Large intestine (tissue), 12 donors: ENCODE results near the gene ABCB9. TPM values are rescaled to one million over a fixed set of nuclear protein-coding genes. Genes with fewer than 3 reads are reported as not detected.
"Not testable (repeated sequence)": the region's sequence is repeated elsewhere in the genome, so short reads cannot be mapped to it uniquely, and the experiment has no call there.

Experiments
- DNase-seq, 2 donors: peaks; one replicate each; pipeline versions ENCODE4 v3.0.0 to v3.0.0-alpha.2; 2013
- H3K27ac ChIP-seq: one replicate; pipeline ENCODE4 v1.5.1; 2013; ENCODE audit warnings: low read length
- H3K27me3 ChIP-seq: 2 replicates; pipeline ENCODE4 v1.6.1; 2013; ENCODE audit warnings: low read length; ENCODE audit not compliant: control insufficient read depth, insufficient read depth
- H3K36me3 ChIP-seq: 2 replicates; pipeline ENCODE4 v1.6.1; 2013; ENCODE audit warnings: low read length; ENCODE audit not compliant: control insufficient read depth, insufficient read depth
- H3K4me1 ChIP-seq: one replicate; pipeline ENCODE4 v1.6.1; 2013; ENCODE audit warnings: low read length; ENCODE audit not compliant: control insufficient read depth, insufficient read depth
- H3K4me3 ChIP-seq: one replicate; pipeline ENCODE4 v1.5.1; 2013; ENCODE audit warnings: low read length
- H3K9me3 ChIP-seq: one replicate; pipeline ENCODE4 v1.6.1; 2013; ENCODE audit warnings: mild to moderate bottlenecking, low read depth, low read length, moderate library complexity; ENCODE audit not compliant: control insufficient read depth
- WGBS: methylation state at CpG from one replicate; pipeline ENCODE4 v1.1.5; 2013; ENCODE audit warnings: low lambda C conversion rate; ENCODE audit not compliant: insufficient coverage; 5-methylcytosine and 5-hydroxymethylcytosine counted together
- long read RNA-seq, 11 donors: transcript quantifications; one replicate each; lab custom pipeline, GENCODE V29; 2026
- polyA plus RNA-seq: library from polyadenylated mRNA; unstranded; fragments of 120-200 nt; gene quantifications from one replicate; pipeline ENCODE4 v1.2.1, GENCODE V29; 2013

Gene ABCB9
- 5.2 TPM for polyA plus RNA-seq
- long read RNA-seq, donor 1: 0 reads
- long read RNA-seq, donor 2, partial matches to known transcripts: 454 of 646 reads
- long read RNA-seq, donor 2, other reads (novel, unspliced or antisense): 191 of 646 reads
- long read RNA-seq, donor 3: 0 reads
- long read RNA-seq, donor 4, partial matches to known transcripts: 25 of 31 reads
- long read RNA-seq, donor 4, other reads (novel, unspliced or antisense): 6 of 31 reads
- long read RNA-seq, donor 5, partial matches to known transcripts: 118 of 175 reads
- long read RNA-seq, donor 5, other reads (novel, unspliced or antisense): 57 of 175 reads
- long read RNA-seq, donor 6, partial matches to known transcripts: 96 of 110 reads
- long read RNA-seq, donor 6, other reads (novel, unspliced or antisense): 13 of 110 reads
- long read RNA-seq, donor 7, partial matches to known transcripts: 59 of 87 reads
- long read RNA-seq, donor 7, other reads (novel, unspliced or antisense): 28 of 87 reads
- long read RNA-seq, donor 8: 0 reads
- long read RNA-seq, donor 9, partial matches to known transcripts: 186 of 262 reads
- long read RNA-seq, donor 9, other reads (novel, unspliced or antisense): 76 of 262 reads
- long read RNA-seq, donor 10, partial matches to known transcripts: 235 of 375 reads
- long read RNA-seq, donor 10, other reads (novel, unspliced or antisense): 140 of 375 reads
- long read RNA-seq, donor 11, partial matches to known transcripts: 166 of 264 reads
- long read RNA-seq, donor 11, other reads (novel, unspliced or antisense): 97 of 264 reads

DNA sequence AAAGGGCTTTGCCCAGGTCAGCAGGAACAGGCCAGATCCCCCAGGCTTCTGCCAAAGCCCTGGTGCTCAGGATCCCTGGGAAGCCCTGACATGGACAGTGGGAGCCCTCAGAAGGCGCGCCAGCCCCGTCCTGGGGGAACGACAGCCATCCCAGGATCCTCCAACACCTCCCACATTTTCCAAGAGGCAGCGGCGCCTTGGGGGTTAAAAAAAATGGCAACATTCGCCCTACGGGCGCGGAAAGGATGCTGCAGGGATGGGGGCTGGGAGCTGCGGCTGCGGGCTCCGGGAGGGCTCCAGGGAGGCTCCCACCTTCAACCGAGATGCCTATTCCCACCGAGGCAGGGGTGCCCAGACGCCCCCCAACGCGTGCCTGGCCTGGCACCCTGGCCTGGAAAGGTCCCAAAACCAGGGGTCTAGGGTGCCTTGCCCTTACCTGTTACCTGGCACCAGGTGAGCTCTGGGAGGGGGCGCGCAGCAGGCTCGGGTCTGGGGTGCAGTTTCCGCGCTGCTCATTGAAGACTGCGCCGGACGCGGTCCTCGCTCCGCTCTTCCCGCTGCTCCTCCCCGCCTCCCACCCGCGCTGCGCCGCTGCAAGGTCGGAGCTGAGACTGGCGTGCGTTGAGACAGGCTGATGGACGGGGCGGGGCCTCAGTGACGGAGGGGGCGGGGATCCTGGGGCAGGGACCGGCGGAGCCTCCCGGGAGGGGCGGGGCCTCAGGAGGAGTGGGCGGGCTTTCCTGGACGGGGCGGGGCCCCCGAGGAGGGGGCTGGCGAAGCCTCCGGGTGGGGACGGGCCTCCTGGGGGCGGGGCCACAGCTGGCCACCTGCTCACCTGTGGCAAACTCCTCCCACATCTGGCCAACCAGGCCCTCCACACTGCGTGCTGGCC, at the start of gene ABCB9:
Gene ABCB9, minus strand, starts transcription at position 613 of the 892 bp plus-strand sequence. CDS start 6,228 bp downstream, outside the sequence.
- Histone ChIP-seq H3K4me3 (peak within 1 kb of the TSS; percentile 60), H3K36me3 (no peaks in the 10 kb centered on the region), H3K27me3 (no peaks in the 10 kb centered on the region), H3K9me3 (no peaks in the 10 kb centered on the region), H3K27ac (peak within 1 kb of the TSS; percentile 23), H3K4me1 (peaks cover 33% of the 10 kb centered on the region)
- DNase-seq: peak; percentile 90 to 92
- WGBS: no CpG with 5 or more reads among the region's 55 CpGs

DNA sequence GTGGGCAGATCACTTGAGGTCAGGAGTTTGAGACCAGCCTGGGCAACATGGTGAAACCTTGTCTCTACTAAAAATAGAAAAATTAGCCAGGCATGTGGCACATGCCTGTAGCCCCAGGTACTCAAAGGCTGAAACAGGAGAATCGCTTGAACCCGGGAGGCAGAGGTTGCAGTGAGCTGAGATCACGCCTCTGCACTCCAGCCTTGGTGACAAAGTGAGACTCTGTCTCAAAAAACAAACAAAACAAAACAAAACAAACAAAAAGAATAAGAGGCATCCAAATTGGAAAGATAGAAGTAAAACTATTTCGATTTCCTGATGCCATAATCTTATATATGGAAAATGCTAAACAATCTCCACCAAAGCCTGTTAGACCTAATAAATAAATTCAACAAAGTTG, 48.2 kb upstream of the ABCB9 start:
- 90% methylated on average over 2 of the region's 4 CpGs for WGBS
- H3K36me3 ChIP-seq: peaks cover 12% of the 10 kb centered on the region
- DNase-seq, H3K27me3 ChIP-seq, H3K27ac ChIP-seq, H3K9me3 ChIP-seq, H3K4me3 ChIP-seq: not testable (repeated sequence)
- H3K4me1 ChIP-seq: peaks cover 13% of the 10 kb centered on the region

DNA sequence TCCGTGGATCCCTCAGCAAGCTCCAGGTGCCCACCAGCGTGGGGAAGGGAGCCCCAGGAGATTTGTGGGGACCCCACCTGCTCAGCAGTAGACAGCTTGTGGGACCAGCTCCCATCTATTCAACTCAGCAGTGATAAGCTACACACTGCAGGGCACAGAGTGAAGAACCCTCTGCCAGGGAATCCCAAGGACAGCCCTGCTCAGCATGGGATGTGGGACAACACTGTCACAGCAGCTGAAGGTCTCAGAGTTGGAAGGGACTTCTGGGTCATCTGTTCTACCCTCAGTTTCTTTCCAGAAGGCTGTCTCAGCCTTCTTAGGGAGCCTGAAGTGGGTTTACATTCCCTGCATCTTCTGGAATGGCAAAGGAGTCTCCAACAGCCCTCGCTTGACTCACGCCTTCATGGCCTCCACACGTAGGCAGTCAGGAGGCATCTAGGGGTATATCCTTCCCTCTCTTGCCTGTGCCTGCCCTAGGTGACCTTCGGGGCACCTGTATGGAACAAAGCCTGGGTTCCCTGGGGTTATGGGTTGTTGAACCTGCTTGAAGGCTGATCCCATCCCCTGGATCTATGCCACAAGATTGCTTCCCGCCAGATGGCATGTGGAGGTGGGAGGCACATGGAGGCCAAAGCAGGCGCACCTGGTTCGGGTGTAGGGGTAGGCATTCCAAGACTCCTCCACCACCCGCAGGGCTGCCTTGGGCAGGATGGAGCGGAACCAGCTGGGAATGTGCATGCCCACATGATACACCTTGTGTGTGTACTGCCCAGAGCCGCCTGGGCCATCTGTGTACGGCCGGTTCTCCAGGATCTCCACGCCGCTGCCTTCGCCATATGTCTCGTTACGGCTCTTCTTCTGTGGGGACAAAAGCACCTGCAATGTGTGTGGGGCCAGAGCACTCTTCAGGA, 47.2 kb upstream of the ABCB9 start:
- no peak overlapping the region for H3K27ac ChIP-seq
- peaks cover 4% of the 10 kb centered on the region for H3K4me1 ChIP-seq
- no CpG with 5 or more reads among the region's 19 CpGs for WGBS
- no peaks in the 10 kb centered on the region for H3K27me3 ChIP-seq
- no peaks in the 10 kb centered on the region for H3K9me3 ChIP-seq
- no peak for DNase-seq
- peaks cover 17% of the 10 kb centered on the region for H3K36me3 ChIP-seq
- H3K4me3 ChIP-seq: no peak overlapping the region

DNA sequence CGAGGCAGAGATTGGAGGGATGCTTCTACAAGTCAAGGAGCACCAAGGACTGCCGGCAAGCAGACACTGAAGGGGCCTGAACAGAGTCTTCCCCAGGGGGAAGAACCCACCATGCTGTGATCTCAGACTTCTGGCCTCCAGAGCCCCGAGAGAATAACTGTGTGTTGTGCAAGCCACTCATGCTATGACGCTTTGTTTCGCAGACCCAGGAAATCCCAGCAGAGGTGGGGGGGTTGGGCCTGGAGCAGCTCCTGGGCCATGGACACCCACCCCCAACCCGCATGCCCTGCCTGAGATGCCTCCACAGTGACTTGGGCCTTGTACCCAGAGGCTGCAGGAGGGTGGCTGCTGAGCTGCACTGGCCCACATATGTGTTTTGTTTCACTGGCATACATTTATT, 45.4 kb upstream of the ABCB9 start:
- DNase-seq: no peak
- WGBS: no CpG with 5 or more reads among the region's 6 CpGs
- Histone ChIP-seq H3K4me3 (no peak overlapping the region), H3K27me3 (no peaks in the 10 kb centered on the region), H3K9me3 (no peaks in the 10 kb centered on the region), H3K4me1 (no peaks in the 10 kb centered on the region), H3K27ac (no peak overlapping the region), H3K36me3 (peaks cover 17% of the 10 kb centered on the region)

DNA sequence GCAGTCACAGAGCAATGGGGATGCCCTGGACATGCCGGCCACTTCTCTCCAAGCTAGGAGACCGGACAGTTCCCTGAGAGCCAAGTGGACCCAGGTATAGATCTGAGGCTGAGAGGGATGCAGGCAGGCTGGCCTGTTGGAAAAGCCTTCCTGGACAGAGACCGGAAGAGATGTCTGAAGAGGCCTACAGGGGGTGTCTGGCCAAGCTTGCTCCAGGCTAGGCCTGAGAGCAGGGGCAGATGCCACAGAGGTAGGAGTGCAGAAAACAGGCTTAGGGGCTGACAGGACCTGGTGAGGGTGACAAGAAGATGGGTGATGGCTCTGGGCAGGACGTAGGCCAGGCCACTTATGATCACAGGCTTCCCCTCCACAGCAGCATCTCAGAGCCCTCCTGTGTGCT, 44.4 kb upstream of the ABCB9 start:
- Histone ChIP-seq H3K36me3 (peaks cover 17% of the 10 kb centered on the region), H3K27ac (no peak overlapping the region), H3K9me3 (no peaks in the 10 kb centered on the region), H3K4me1 (no peaks in the 10 kb centered on the region), H3K4me3 (no peak overlapping the region), H3K27me3 (no peaks in the 10 kb centered on the region)
- no CpG with 5 or more reads among the region's 4 CpGs for WGBS
- no peak for DNase-seq

DNA sequence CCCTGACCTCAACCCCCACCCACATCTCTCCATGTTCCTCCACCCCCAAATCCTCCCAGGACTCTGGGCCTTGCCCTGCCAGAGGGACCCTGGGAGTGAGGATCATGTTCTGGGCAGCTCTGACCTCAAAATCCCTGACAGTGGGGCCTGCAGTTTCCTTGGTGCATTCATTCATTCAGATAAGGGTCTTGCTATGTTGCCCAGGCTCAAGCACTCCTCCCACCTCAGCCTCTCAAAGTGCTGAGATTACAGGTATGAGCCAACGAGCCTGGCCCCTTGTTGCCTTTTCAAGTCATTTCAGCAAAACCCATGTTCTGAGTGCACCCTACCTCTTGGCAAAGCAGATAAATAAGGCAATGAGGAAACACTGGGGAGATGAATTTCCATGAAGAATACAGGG, 43.8 kb upstream of the ABCB9 start:
- Histone ChIP-seq H3K4me3 (no peak overlapping the region), H3K4me1 (no peaks in the 10 kb centered on the region), H3K9me3 (no peaks in the 10 kb centered on the region), H3K27ac (no peak overlapping the region), H3K27me3 (no peaks in the 10 kb centered on the region), H3K36me3 (peaks cover 17% of the 10 kb centered on the region)
- DNase-seq: no peak
- WGBS: no CpG with 5 or more reads among the region's 1 CpG

DNA sequence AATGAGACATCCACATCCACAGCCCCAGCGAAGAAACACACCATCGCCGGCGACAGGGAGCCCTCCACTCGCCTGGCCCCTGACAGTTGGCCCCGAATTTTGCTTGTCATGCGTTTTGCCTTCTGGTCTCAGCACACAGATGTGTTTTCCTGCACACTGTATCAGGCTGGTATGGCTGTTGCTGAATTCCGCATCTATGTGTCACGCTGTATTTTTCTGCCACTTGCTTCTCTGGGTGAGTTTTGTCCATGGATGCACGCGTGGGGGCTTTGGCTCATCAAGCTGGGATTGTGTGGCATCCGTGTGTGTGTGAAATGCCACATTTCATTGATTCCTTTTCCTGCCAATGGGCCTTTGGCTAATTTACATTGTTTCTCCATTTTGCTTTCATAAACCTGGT, 40.7 kb upstream of the ABCB9 start:
- Histone ChIP-seq H3K36me3 (peaks cover 23% of the 10 kb centered on the region), H3K9me3 (no peaks in the 10 kb centered on the region), H3K27ac (no peak overlapping the region), H3K27me3 (no peaks in the 10 kb centered on the region), H3K4me3 (no peak overlapping the region), H3K4me1 (no peaks in the 10 kb centered on the region)
- 80% methylated on average over 2 of the region's 12 CpGs for WGBS
- DNase-seq: no peak

DNA sequence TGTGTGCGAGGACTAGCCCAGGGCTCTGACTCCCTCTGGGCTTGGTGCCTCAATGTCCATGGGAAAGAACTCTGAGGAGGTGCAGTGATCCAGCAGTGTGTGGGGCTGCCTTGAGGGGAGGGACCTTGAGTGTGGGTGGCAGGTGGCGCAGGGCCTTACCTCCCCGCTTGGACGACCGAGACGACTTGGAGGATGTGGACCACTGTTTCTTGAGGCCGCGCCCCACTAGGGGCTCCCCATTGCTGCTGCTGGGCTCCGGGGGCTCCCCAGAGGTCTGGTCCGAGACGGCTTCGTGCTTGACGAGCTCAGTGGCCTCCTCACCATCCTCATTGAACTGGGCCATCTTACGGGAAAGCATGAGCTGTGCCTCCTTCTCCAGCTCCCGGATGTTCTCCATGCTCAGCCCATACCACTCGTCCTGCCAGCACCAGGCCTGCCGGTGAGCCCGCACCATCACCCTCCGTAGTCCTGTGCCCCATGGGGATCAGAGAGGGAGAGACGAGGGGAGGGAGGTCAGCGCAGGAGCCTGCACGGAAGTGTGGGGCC, 38.9 kb upstream of the ABCB9 start:
- Histone ChIP-seq H3K4me1 (peaks cover 6% of the 10 kb centered on the region), H3K4me3 (no peak overlapping the region), H3K9me3 (no peaks in the 10 kb centered on the region), H3K36me3 (peaks cover 20% of the 10 kb centered on the region), H3K27ac (no peak overlapping the region), H3K27me3 (no peaks in the 10 kb centered on the region)
- no peak for DNase-seq
- WGBS: no CpG with 5 or more reads among the region's 22 CpGs

DNA sequence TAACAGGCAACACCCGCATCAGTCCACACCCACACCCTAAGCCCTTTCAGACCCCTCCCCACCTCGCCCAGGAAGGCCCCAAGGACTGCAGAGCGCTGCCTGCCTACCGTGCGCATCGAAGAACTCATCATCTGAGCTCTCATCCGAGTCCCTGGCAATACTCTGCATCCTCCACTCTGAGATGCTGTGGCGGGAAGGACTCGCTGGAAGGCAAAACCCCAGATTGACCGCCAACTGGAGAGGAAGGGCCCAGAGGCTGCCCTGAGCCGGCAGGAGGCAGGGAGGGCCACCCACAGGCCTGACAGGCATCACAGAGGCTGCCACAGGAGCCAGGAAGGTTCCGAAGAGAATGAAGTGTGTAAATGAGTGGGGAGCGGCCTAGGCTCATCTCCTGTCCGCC, 38.0 kb upstream of the ABCB9 start:
- H3K4me1 ChIP-seq: peaks cover 6% of the 10 kb centered on the region
- H3K27ac ChIP-seq: no peak overlapping the region
- H3K9me3 ChIP-seq: no peaks in the 10 kb centered on the region
- H3K27me3 ChIP-seq: no peaks in the 10 kb centered on the region
- no peak overlapping the region for H3K4me3 ChIP-seq
- H3K36me3 ChIP-seq: peaks cover 15% of the 10 kb centered on the region
- no peak for DNase-seq
- WGBS: no CpG with 5 or more reads among the region's 14 CpGs
